Astrocyte (in vitro differentiated cells and primary cell): Measurements from ENCODE around the gene OR52E4.

Experiments
- CTCF ChIP-seq: IDR thresholded peaks from 2 replicates; pipeline ENCODE4 v1.5.1; 2011; ENCODE audit warnings: low read depth, mild to moderate bottlenecking, inconsistent platforms, low read length, moderate library complexity; ENCODE audit not compliant: insufficient read depth
- EZH2 ChIP-seq: IDR thresholded peaks from 2 replicates; pipeline ENCODE4 v1.6.1; 2012; ENCODE audit warnings: mild to moderate bottlenecking, low read length, inconsistent platforms; ENCODE audit not compliant: insufficient read depth

GRCh38 chr11:5880329-5880728 lies at the start of gene OR52E4:
- no peak for TF ChIP-seq EZH2
- TF ChIP-seq CTCF = no peak
